Measurements from ENCODE around the gene TSPAN31. TPM values are rescaled to one million over a fixed set of nuclear protein-coding genes. Genes with fewer than 3 reads are reported as not detected.

Gene TSPAN31
- total RNA-seq, 1 donor from 2014 or later, result 18.6 TPM

DNA sequence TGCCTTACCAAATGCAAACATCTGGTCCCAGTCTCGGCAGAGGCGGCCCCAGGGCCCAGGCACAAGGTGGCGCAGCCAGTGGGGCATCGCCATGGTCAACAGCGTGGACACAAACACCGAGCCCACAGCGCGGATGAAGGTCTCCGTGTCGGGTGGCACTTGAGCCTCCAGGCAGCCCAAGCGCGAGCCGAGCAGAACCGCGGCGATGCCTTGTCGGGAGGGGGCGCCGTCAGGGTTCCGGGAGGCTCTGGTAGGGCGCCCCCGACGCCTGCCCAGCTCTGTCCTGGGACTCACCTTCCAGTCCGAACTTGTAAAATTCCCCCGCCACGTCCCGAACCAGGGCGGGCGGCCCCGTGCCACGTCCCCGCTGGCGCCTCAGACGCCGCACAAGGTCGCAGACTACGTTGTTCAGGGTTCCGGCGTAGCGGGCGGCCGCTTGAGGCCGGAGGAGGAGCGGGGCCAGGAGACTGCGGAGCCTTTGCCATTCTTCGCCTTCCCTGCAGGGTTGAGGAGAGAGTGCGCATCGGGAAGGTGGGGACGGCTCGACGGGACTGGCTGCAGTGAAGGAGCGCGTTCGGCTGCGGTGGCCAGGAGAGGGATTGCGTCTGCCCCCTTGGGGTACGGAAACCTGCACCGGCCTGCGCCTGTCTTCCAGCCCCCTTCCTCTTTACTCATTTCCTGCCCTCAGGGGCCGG lies 20.3 kb downstream of the TSPAN31 start:
- FAIRE-seq, result no peak

DNA sequence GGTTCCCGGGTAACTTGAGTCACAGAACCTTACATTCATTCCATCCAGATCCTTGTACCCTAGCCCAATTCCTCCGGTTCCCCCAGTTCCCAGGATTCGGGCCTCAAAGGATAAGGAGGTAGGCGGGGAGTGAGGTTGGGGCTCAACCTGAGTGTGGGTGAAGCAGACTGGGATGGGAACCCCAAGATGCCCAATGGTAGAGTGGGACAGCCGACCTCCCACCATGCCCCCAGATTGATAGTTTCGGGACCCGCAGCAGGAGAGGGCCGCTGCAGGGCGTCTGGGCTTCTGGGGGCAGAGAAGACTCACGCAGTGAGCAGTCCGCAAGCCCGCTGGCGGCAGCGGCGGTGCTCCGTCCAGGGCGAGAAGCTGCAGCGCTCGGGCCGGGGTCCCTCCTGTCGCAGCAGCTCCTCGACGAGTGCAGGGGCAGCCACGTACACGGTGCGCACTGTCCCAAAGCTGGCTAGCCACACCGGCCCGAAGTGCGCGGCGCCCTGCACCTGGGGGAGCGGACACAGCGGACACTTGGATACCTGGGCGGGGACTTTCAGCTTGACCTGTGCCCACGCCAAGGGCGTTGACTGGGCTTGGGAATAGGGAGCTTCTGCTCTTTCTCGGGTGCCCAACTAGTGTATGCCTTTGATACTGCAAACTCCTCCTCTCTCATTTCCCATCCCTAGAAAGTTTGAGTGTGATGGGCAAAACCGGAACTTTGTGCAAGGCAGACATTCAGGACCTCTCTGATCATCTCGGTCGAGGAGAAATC lies 21.0 kb downstream of the TSPAN31 start:
- H3K4me3 ChIP-seq (ENCODE audit: insufficient read depth, low read depth, low read length), result peak overlapping the region; percentile 36
- peak; percentile 70 for TF ChIP-seq EZH2 (IDR thresholded peaks at IDR 0.05; ENCODE audit: insufficient read depth, low read length)
- TF ChIP-seq, protein P1, sequence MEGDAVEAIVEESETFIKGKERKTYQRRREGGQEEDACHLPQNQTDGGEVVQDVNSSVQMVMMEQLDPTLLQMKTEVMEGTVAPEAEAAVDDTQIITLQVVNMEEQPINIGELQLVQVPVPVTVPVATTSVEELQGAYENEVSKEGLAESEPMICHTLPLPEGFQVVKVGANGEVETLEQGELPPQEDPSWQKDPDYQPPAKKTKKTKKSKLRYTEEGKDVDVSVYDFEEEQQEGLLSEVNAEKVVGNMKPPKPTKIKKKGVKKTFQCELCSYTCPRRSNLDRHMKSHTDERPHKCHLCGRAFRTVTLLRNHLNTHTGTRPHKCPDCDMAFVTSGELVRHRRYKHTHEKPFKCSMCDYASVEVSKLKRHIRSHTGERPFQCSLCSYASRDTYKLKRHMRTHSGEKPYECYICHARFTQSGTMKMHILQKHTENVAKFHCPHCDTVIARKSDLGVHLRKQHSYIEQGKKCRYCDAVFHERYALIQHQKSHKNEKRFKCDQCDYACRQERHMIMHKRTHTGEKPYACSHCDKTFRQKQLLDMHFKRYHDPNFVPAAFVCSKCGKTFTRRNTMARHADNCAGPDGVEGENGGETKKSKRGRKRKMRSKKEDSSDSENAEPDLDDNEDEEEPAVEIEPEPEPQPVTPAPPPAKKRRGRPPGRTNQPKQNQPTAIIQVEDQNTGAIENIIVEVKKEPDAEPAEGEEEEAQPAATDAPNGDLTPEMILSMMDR (IDR thresholded peaks at IDR 0.05; ENCODE audit: insufficient read depth, low read depth, low read length), result no peak
- H3K4me3 Mint-ChIP-seq (ENCODE audit: unreplicated experiment), result peak overlapping the region; percentile 47
- peaks cover 36% of the 10 kb centered on the region for H3K27me3 ChIP-seq (ENCODE audit: insufficient read depth, low read length)
- H3K4me1 ChIP-seq (ENCODE audit: insufficient read depth, low read length), result peaks cover 29% of the 10 kb centered on the region
- no peak for DNase-seq (ENCODE audit: low read depth)
- H3K27ac ChIP-seq (ENCODE audit: low read depth, low read length), result no peak overlapping the region
- peaks cover 5% of the 10 kb centered on the region for H3K4me1 Mint-ChIP-seq (ENCODE audit: low read depth, unreplicated experiment)
- H3K79me2 ChIP-seq (ENCODE audit: insufficient read depth, low read length), result peaks cover 4% of the 10 kb centered on the region
- peaks cover 15% of the 10 kb centered on the region for H3K36me3 Mint-ChIP-seq (ENCODE audit: low read depth, unreplicated experiment)
- H4K20me1 ChIP-seq (ENCODE audit: insufficient read depth, low read length), result no peaks in the 10 kb centered on the region
- no peak overlapping the region for H3K9ac ChIP-seq (ENCODE audit: low read length)
- H3K9me3 Mint-ChIP-seq (ENCODE audit: unreplicated experiment), result no peaks in the 10 kb centered on the region
- no peak for FAIRE-seq
- H3K27me3 Mint-ChIP-seq (ENCODE audit: low read depth, unreplicated experiment), result peaks cover 50% of the 10 kb centered on the region
- H3K27ac Mint-ChIP-seq (ENCODE audit: unreplicated experiment), result peak overlapping the region; percentile 59
- H2AFZ ChIP-seq (ENCODE audit: low read depth, low read length), result no peak overlapping the region
- H3K9me3 ChIP-seq (ENCODE audit: insufficient read depth, low read depth, low read length), result no peaks in the 10 kb centered on the region
- H3K36me3 ChIP-seq (ENCODE audit: insufficient read depth, low read length), result no peaks in the 10 kb centered on the region
- H3K4me2 ChIP-seq (ENCODE audit: low read length), result peak overlapping the region; percentile 80

More for the DNA sequence above, 20.3 kb downstream of the TSPAN31 start:
- H3K27ac ChIP-seq (ENCODE audit: low read depth, low read length), result no peak overlapping the region
- H3K36me3 ChIP-seq (ENCODE audit: insufficient read depth, low read length), result no peaks in the 10 kb centered on the region
- Mint-ChIP-seq H3K27me3 (ENCODE audit: low read depth, unreplicated experiment) (peaks cover 50% of the 10 kb centered on the region), H3K4me3 (ENCODE audit: unreplicated experiment) (no peak overlapping the region), H3K36me3 (ENCODE audit: low read depth, unreplicated experiment) (peaks cover 20% of the 10 kb centered on the region), H3K27ac (ENCODE audit: unreplicated experiment) (no peak overlapping the region), H3K9me3 (ENCODE audit: unreplicated experiment) (no peaks in the 10 kb centered on the region), H3K4me1 (ENCODE audit: low read depth, unreplicated experiment) (peaks cover 5% of the 10 kb centered on the region)
- peaks cover 5% of the 10 kb centered on the region for H4K20me1 ChIP-seq (ENCODE audit: insufficient read depth, low read length)
- H3K79me2 ChIP-seq (ENCODE audit: insufficient read depth, low read length), result no peaks in the 10 kb centered on the region
- no peak for DNase-seq (ENCODE audit: low read depth)
- H2AFZ ChIP-seq (ENCODE audit: low read depth, low read length), result peak overlapping the region; percentile 49
- H3K4me1 ChIP-seq (ENCODE audit: insufficient read depth, low read length), result peaks cover 26% of the 10 kb centered on the region
- H3K27me3 ChIP-seq (ENCODE audit: insufficient read depth, low read length), result peaks cover 36% of the 10 kb centered on the region
- peak overlapping the region; percentile 31 for H3K9ac ChIP-seq (ENCODE audit: low read length)
- H3K4me3 ChIP-seq (ENCODE audit: insufficient read depth, low read depth, low read length), result peak overlapping the region; percentile 44
- peak overlapping the region; percentile 80 for H3K4me2 ChIP-seq (ENCODE audit: low read length)
- H3K9me3 ChIP-seq (ENCODE audit: insufficient read depth, low read depth, low read length), result no peaks in the 10 kb centered on the region
- peak; percentile 98 for TF ChIP-seq EZH2 (IDR thresholded peaks at IDR 0.05; ENCODE audit: insufficient read depth, low read length)
- TF ChIP-seq, protein P1 (IDR thresholded peaks at IDR 0.05; ENCODE audit: insufficient read depth, low read depth, low read length), result no peak

Data from astrocyte (in vitro differentiated cells and primary cell).